ENCODE results near the gene PROSER3.

The PROSER3 gene

GRCh38 chr19:35729763-35730162 lies 28.2 kb upstream of the PROSER3 start:
- no peak overlapping the region for H3K9ac ChIP-seq (ENCODE audit: low read length)
- H3K36me3 ChIP-seq (ENCODE audit: control insufficient read depth in 1 of 2, insufficient read depth in 2 of 2, low read depth in 1 of 2, low read length in 2 of 2) = peaks cover 87 to 99% of the 10 kb centered on the region in 2 experiments
- H3K18ac ChIP-seq (ENCODE audit: low read depth in 1 of 2, low read length in 2 of 2) = no peak overlapping the region
- no peak for DNase-seq
- H3K14ac ChIP-seq (ENCODE audit: low read length in 2 of 2) = no peak overlapping the region
- no peak overlapping the region for H3K23ac ChIP-seq (ENCODE audit: low read length in 2 of 2)
- no peak overlapping the region for H2AFZ ChIP-seq (ENCODE audit: low read depth, low read length)
- H4K8ac ChIP-seq (ENCODE audit: low read length) = no peak overlapping the region
- no peak overlapping the region for H3K4ac ChIP-seq (ENCODE audit: low read depth in 1 of 2, low read length in 2 of 2)
- no peak overlapping the region for H2BK15ac ChIP-seq (ENCODE audit: low read depth, poor library complexity, severe bottlenecking)
- H3K27me3 ChIP-seq (ENCODE audit: control insufficient read depth in 1 of 2, insufficient read depth in 1 of 2, low read length in 2 of 2) = no peaks in the 10 kb centered on the region
- H3K79me1 ChIP-seq (replicated peaks; ENCODE audit: low read length, poor library complexity, severe bottlenecking) = peaks cover 69% of the 10 kb centered on the region
- 94% methylated on average over 11 of the region's 11 CpGs for WGBS
- no peak overlapping the region for H2BK5ac ChIP-seq (ENCODE audit: low read depth, low read length, poor library complexity, severe bottlenecking)
- H3K4me2 ChIP-seq (ENCODE audit: low read length, poor library complexity, severe bottlenecking) = no peak overlapping the region
- H3K4me3 ChIP-seq (ENCODE audit: insufficient read depth in 1 of 2, low read depth in 1 of 2, low read length in 2 of 2) = no peak overlapping the region
- no peaks in the 10 kb centered on the region for H3K9me3 ChIP-seq (ENCODE audit: control insufficient read depth, low read length)
- no peak overlapping the region for H4K91ac ChIP-seq (ENCODE audit: low read length)
- no peak overlapping the region for H3K27ac ChIP-seq (ENCODE audit: low read length, poor library complexity, severe bottlenecking)
- no peak overlapping the region for H2AK5ac ChIP-seq (ENCODE audit: low read length, severe bottlenecking)
- H2BK120ac ChIP-seq (ENCODE audit: low read depth, low read length) = no peak overlapping the region
- peaks cover 2% of the 10 kb centered on the region for H3K4me1 ChIP-seq (ENCODE audit: control insufficient read depth, insufficient read depth, low read depth, low read length)
- no peak overlapping the region for H2BK12ac ChIP-seq (ENCODE audit: low read length in 2 of 2)

DNA sequence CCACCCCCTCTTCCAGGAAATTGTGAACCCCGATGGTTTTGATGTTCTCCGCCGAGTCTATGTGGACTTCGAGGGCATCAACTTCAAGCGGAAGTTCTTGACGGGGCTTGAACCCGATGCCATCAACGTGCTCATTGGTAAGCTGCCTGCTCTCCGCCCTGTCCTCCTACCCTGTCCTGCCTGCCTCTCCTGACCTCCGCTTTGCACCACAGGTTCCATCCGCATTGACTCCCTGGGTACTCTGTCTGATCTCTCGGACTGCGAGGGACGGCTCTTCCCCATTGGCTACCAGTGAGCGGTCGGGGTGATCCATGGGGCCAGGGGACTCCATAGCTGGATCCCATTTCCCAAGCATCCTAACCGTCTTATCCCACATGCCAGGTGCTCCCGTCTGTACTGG lies 27.6 kb upstream of the PROSER3 start:
- H3K9me3 ChIP-seq (ENCODE audit: control insufficient read depth, low read length) = no peaks in the 10 kb centered on the region
- H2BK15ac ChIP-seq (ENCODE audit: low read depth, poor library complexity, severe bottlenecking) = no peak overlapping the region
- 98% methylated on average over 18 of the region's 18 CpGs for whole genome bisulfite sequencing
- H3K14ac ChIP-seq (ENCODE audit: low read length in 2 of 2) = no peak overlapping the region
- no peak overlapping the region for H3K4ac ChIP-seq (ENCODE audit: low read depth in 1 of 2, low read length in 2 of 2)
- H2BK120ac ChIP-seq (ENCODE audit: low read depth, low read length) = no peak overlapping the region
- no peak overlapping the region for H3K9ac ChIP-seq (ENCODE audit: low read length)
- no peak overlapping the region for H3K4me2 ChIP-seq (ENCODE audit: low read length, poor library complexity, severe bottlenecking)
- H2AK5ac ChIP-seq (ENCODE audit: low read length, severe bottlenecking) = no peak overlapping the region
- H3K27ac ChIP-seq (ENCODE audit: low read length, poor library complexity, severe bottlenecking) = no peak overlapping the region
- H2AFZ ChIP-seq (ENCODE audit: low read depth, low read length) = no peak overlapping the region
- no peak overlapping the region for H2BK12ac ChIP-seq (ENCODE audit: low read length in 2 of 2)
- H3K18ac ChIP-seq (ENCODE audit: low read depth in 1 of 2, low read length in 2 of 2) = no peak overlapping the region
- H3K4me1 ChIP-seq (ENCODE audit: control insufficient read depth, insufficient read depth, low read depth, low read length) = peaks cover 2% of the 10 kb centered on the region
- no peak for DNase-seq
- H2BK5ac ChIP-seq (ENCODE audit: low read depth, low read length, poor library complexity, severe bottlenecking) = no peak overlapping the region
- H4K8ac ChIP-seq (ENCODE audit: low read length) = no peak overlapping the region
- H3K27me3 ChIP-seq (ENCODE audit: control insufficient read depth in 1 of 2, insufficient read depth in 1 of 2, low read length in 2 of 2) = no peaks in the 10 kb centered on the region
- H3K4me3 ChIP-seq (ENCODE audit: insufficient read depth in 1 of 2, low read depth in 1 of 2, low read length in 2 of 2) = no peak overlapping the region
- peaks cover 67% of the 10 kb centered on the region for H3K79me1 ChIP-seq (replicated peaks; ENCODE audit: low read length, poor library complexity, severe bottlenecking)
- no peak overlapping the region for H4K91ac ChIP-seq (ENCODE audit: low read length)
- peaks cover 87 to 99% of the 10 kb centered on the region in 2 experiments for H3K36me3 ChIP-seq (ENCODE audit: control insufficient read depth in 1 of 2, insufficient read depth in 2 of 2, low read depth in 1 of 2, low read length in 2 of 2)
- no peak overlapping the region for H3K23ac ChIP-seq (ENCODE audit: low read length in 2 of 2)

DNA sequence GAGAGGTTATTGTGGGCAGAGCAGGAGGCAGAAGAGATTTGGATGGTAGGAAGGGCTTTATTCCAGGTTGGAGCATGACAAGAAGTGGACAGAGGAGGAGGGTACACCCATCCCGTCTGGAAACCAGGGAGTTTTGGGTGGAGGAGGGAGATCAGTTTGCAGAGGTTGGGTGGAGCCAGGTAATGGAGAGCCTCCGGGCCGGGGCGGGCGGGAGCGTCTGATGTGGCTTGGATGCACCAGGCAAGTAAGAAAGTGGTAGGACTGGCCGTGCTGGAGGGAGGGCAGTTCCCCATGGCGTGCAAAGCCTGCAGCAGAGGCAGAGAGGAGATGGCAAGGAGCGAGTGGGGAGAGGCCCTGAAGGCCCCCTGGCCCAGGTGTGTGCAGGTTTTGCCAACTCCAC lies 26.6 kb upstream of the PROSER3 start:
- H3K27ac ChIP-seq (ENCODE audit: low read length, poor library complexity, severe bottlenecking) = no peak overlapping the region
- H3K18ac ChIP-seq (ENCODE audit: low read depth in 1 of 2, low read length in 2 of 2) = no peak overlapping the region
- H3K36me3 ChIP-seq (ENCODE audit: control insufficient read depth in 1 of 2, insufficient read depth in 2 of 2, low read depth in 1 of 2, low read length in 2 of 2) = peaks cover 86 to 97% of the 10 kb centered on the region in 2 experiments
- no peak for DNase-seq
- H2BK120ac ChIP-seq (ENCODE audit: low read depth, low read length) = no peak overlapping the region
- H3K27me3 ChIP-seq (ENCODE audit: control insufficient read depth in 1 of 2, insufficient read depth in 1 of 2, low read length in 2 of 2) = no peaks in the 10 kb centered on the region
- H3K14ac ChIP-seq (ENCODE audit: low read length in 2 of 2) = no peak overlapping the region
- H3K23ac ChIP-seq (ENCODE audit: low read length in 2 of 2) = no peak overlapping the region
- H2AK5ac ChIP-seq (ENCODE audit: low read length, severe bottlenecking) = no peak overlapping the region
- no peak overlapping the region for H4K91ac ChIP-seq (ENCODE audit: low read length)
- H3K4me3 ChIP-seq (ENCODE audit: insufficient read depth in 1 of 2, low read depth in 1 of 2, low read length in 2 of 2) = no peak overlapping the region
- H4K8ac ChIP-seq (ENCODE audit: low read length) = no peak overlapping the region
- no peak overlapping the region for H2BK15ac ChIP-seq (ENCODE audit: low read depth, poor library complexity, severe bottlenecking)
- no peak overlapping the region for H2AFZ ChIP-seq (ENCODE audit: low read depth, low read length)
- peaks cover 2% of the 10 kb centered on the region for H3K4me1 ChIP-seq (ENCODE audit: control insufficient read depth, insufficient read depth, low read depth, low read length)
- no peak overlapping the region for H3K4ac ChIP-seq (ENCODE audit: low read depth in 1 of 2, low read length in 2 of 2)
- no peaks in the 10 kb centered on the region for H3K9me3 ChIP-seq (ENCODE audit: control insufficient read depth, low read length)
- H3K9ac ChIP-seq (ENCODE audit: low read length) = no peak overlapping the region
- 92% methylated on average over 9 of the region's 9 CpGs for WGBS
- H3K79me1 ChIP-seq (replicated peaks; ENCODE audit: low read length, poor library complexity, severe bottlenecking) = peaks cover 66% of the 10 kb centered on the region
- H2BK5ac ChIP-seq (ENCODE audit: low read depth, low read length, poor library complexity, severe bottlenecking) = no peak overlapping the region
- no peak overlapping the region for H3K4me2 ChIP-seq (ENCODE audit: low read length, poor library complexity, severe bottlenecking)
- no peak overlapping the region for H2BK12ac ChIP-seq (ENCODE audit: low read length in 2 of 2)

DNA sequence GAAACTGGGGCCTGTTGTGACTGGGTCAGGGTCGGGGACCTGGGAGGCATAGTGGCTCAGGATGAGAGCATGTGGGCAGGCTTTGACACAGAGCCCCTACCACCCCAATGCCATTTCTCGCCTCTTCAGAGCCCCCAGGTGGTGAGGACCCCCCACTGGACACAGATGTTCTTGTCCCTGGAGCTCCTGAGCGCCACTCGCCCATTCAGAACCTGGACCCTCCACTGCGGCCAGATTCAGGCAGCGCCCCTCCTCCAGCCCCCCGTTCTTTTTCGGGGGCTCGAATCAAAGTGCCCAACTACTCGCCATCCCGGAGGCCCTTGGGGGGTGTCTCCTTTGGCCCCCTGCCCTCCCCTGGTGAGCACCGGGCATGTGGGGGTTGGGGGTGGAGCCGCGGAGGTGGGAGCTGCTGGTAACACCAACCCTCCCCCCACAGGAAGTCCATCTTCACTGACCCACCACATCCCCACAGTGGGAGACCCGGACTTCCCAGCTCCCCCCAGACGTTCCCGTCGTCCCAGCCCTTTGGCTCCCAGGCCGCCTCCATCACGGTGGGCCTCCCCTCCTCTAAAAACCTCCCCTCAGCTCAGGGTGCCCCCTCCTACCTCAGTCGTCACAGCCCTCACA lies 26.1 kb upstream of the PROSER3 start:
- H3K4ac ChIP-seq (ENCODE audit: low read depth in 1 of 2, low read length in 2 of 2) = no peak overlapping the region
- no peak overlapping the region for H2BK120ac ChIP-seq (ENCODE audit: low read depth, low read length)
- H4K91ac ChIP-seq (ENCODE audit: low read length) = no peak overlapping the region
- DNase-seq = no peak
- no peak overlapping the region for H3K27ac ChIP-seq (ENCODE audit: low read length, poor library complexity, severe bottlenecking)
- H3K9ac ChIP-seq (ENCODE audit: low read length) = no peak overlapping the region
- no peak overlapping the region for H2AFZ ChIP-seq (ENCODE audit: low read depth, low read length)
- no peak overlapping the region for H2BK15ac ChIP-seq (ENCODE audit: low read depth, poor library complexity, severe bottlenecking)
- H3K36me3 ChIP-seq (ENCODE audit: control insufficient read depth in 1 of 2, insufficient read depth in 2 of 2, low read depth in 1 of 2, low read length in 2 of 2) = peaks cover 88 to 98% of the 10 kb centered on the region in 2 experiments
- no peaks in the 10 kb centered on the region for H3K9me3 ChIP-seq (ENCODE audit: control insufficient read depth, low read length)
- no peak overlapping the region for H3K23ac ChIP-seq (ENCODE audit: low read length in 2 of 2)
- no peak overlapping the region for H2BK5ac ChIP-seq (ENCODE audit: low read depth, low read length, poor library complexity, severe bottlenecking)
- peaks cover 2% of the 10 kb centered on the region for H3K4me1 ChIP-seq (ENCODE audit: control insufficient read depth, insufficient read depth, low read depth, low read length)
- no peaks in the 10 kb centered on the region for H3K27me3 ChIP-seq (ENCODE audit: control insufficient read depth in 1 of 2, insufficient read depth in 1 of 2, low read length in 2 of 2)
- H3K18ac ChIP-seq (ENCODE audit: low read depth in 1 of 2, low read length in 2 of 2) = no peak overlapping the region
- H3K79me1 ChIP-seq (replicated peaks; ENCODE audit: low read length, poor library complexity, severe bottlenecking) = peaks cover 71% of the 10 kb centered on the region
- no peak overlapping the region for H4K8ac ChIP-seq (ENCODE audit: low read length)
- WGBS = 84% methylated on average over 13 of the region's 21 CpGs
- no peak overlapping the region for H2AK5ac ChIP-seq (ENCODE audit: low read length, severe bottlenecking)
- no peak overlapping the region for H3K4me3 ChIP-seq (ENCODE audit: insufficient read depth in 1 of 2, low read depth in 1 of 2, low read length in 2 of 2)
- no peak overlapping the region for H2BK12ac ChIP-seq (ENCODE audit: low read length in 2 of 2)
- no peak overlapping the region for H3K4me2 ChIP-seq (ENCODE audit: low read length, poor library complexity, severe bottlenecking)
- H3K14ac ChIP-seq (ENCODE audit: low read length in 2 of 2) = no peak overlapping the region

Data from mesenchymal stem cell (in vitro differentiated cells and primary cell).